ENCODE results near the gene TCF19. TPM values are rescaled to one million over a fixed set of nuclear protein-coding genes. Genes with fewer than 3 reads are reported as not detected.

The TCF19 gene
- total RNA-seq, 6 experiments from 2014 or later = 0.42 to 4.4 (median 1.3) TPM

DNA sequence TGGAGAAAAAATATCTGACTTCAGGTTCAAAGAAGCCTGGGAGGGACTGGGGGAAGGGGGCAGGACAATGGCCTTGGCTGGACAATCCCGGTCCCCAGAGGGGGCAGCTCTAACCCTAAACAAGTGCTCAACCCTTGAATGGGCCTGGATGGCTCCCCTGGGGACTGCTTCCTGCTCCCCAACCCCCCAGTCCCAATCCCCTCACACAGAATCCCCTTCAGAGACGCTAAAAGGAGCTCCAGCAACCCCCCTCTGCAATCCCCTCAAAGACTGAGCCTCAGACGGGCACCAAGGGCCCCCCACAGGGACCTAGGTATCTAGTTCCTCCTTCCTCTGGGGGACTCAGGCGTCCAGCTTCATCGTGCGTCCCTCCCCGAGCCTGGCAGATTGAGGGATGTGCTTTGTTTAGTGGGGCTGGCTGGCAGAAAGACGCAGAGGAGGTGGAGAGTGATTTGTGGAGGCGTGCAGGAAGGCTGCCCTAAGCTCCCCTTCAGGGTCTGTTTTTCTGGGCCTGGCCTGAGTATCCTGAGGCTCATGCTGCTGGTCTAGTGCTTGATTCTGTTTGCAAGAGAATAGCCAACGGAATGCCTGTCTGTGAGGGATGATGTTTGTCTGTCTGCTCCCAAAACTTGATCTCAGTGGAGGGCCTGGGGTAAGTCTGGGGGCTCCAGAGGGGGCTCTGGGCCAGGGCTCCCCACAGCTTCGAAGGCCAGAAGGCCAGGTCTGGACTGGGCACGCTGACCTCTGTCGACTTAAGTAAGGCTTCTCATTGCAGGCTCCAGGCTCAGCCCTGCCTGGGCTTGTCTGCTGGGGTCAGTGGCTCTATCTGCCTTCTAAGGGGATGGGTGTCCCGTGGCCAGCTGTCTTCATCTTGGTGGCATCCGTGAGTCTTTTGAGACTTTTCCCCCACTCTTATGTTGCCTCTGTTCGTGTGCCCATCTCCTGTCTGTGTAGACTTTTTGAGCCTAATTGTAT lies 13.8 kb downstream of the TCF19 start:
- intact Hi-C loops (cut with DNase I) = no loop called here
- WGBS (ENCODE audit: insufficient coverage, low coverage, low lambda C conversion rate, missing lambda C conversion rate) = 69% methylated on average over 2 of the region's 16 CpGs
- no peaks in the 10 kb centered on the region for H3K4me1 ChIP-seq

DNA sequence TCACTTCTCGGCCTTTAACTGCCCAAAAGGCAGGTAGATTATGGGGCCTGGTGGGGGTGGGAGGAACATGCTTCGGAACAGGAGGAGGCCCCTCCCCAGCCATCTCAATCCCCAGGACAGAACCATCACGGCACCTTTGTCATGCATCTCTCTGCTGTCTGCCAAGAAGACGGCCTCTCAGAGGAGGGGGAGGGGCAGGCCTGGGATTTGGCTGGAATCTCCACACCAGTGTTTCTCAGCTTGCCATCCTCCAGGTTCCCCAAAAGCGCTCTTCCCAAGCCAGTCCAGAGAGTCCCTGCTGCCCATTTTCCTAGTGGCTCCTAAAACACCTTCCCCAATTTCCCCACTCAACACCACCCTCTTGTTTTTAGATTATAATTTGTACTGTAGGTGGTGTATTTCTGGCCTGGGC lies 14.6 kb downstream of the TCF19 start:
- ATAC-seq = no peak
- no peaks in the 10 kb centered on the region for H3K27me3 ChIP-seq
- no peak for DNase-seq
- no peaks in the 10 kb centered on the region for H3K36me3 ChIP-seq
- TF ChIP-seq POLR2A (IDR thresholded peaks at IDR 0.05) = no peak
- TF ChIP-seq, protein P1, sequence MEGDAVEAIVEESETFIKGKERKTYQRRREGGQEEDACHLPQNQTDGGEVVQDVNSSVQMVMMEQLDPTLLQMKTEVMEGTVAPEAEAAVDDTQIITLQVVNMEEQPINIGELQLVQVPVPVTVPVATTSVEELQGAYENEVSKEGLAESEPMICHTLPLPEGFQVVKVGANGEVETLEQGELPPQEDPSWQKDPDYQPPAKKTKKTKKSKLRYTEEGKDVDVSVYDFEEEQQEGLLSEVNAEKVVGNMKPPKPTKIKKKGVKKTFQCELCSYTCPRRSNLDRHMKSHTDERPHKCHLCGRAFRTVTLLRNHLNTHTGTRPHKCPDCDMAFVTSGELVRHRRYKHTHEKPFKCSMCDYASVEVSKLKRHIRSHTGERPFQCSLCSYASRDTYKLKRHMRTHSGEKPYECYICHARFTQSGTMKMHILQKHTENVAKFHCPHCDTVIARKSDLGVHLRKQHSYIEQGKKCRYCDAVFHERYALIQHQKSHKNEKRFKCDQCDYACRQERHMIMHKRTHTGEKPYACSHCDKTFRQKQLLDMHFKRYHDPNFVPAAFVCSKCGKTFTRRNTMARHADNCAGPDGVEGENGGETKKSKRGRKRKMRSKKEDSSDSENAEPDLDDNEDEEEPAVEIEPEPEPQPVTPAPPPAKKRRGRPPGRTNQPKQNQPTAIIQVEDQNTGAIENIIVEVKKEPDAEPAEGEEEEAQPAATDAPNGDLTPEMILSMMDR (IDR thresholded peaks at IDR 0.05) = no peak
- H3K27ac ChIP-seq = no peak overlapping the region
- no peaks in the 10 kb centered on the region for H3K4me1 ChIP-seq
- no peaks in the 10 kb centered on the region for H3K9me3 ChIP-seq
- intact Hi-C loops (cut with DNase I) = no loop called here
- 77% methylated on average over 3 of the region's 5 CpGs for WGBS (ENCODE audit: insufficient coverage, low coverage, low lambda C conversion rate, missing lambda C conversion rate)
- no peak overlapping the region for H3K4me3 ChIP-seq

More for the DNA sequence above, 13.8 kb downstream of the TCF19 start:
- DNase-seq = no peak
- Histone ChIP-seq H3K4me3 (no peak overlapping the region), H3K27me3 (no peaks in the 10 kb centered on the region), H3K27ac (no peak overlapping the region), H3K9me3 (no peaks in the 10 kb centered on the region), H3K36me3 (no peaks in the 10 kb centered on the region)
- no peak for ATAC-seq
- TF ChIP-seq, protein P1 (IDR thresholded peaks at IDR 0.05) = no peak
- TF ChIP-seq POLR2A (IDR thresholded peaks at IDR 0.05) = no peak

DNA sequence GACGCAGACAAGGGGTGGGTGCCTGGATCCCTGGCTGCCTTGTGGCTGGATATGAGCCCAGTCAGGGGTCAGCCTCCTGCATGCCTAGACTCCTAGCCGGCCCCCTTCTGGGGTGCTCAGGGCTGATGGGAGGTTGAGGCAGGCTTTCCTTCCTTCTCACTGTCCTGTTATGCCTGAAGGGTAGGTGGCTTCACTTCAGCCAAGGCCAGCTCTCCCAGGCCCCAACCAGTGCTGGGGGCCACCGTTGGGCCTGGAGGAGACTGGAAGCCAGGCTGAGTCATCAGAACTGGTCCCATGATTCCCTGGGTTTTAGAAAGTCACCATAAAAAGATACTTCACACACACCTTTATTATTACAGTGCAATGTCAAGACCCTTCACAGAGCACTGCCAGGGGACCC lies 15.0 kb downstream of the TCF19 start:
- Histone ChIP-seq H3K4me3 (no peak overlapping the region), H3K36me3 (no peaks in the 10 kb centered on the region), H3K4me1 (no peaks in the 10 kb centered on the region), H3K27me3 (no peaks in the 10 kb centered on the region), H3K9me3 (no peaks in the 10 kb centered on the region), H3K27ac (no peak overlapping the region)
- intact Hi-C loops (cut with DNase I) = no loop called here
- WGBS (ENCODE audit: insufficient coverage, low coverage, low lambda C conversion rate, missing lambda C conversion rate) = 60% methylated on average over 1 of the region's 3 CpGs
- no peak for ATAC-seq
- no peak for DNase-seq
- no peak for TF ChIP-seq POLR2A (IDR thresholded peaks at IDR 0.05)
- TF ChIP-seq, protein P1 (IDR thresholded peaks at IDR 0.05) = no peak

DNA sequence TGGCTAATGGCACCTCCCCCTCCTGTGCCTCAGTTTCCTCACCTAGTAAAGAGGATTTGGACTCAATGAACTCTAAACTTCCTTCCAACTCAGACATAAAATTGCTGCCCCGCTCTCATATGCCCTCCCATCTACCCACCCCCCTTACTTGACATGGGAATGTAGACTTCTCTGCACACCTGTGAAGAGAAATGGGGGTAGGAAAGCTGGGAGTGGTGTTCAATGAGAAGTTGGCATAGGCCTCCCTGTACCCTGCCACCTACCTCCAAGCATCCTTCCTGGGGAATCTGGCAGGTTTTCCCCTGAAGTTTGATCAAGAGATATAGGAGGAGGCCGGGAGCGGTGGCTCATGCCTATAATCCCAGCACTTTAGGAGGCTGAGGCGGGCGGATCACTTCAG lies 16.0 kb downstream of the TCF19 start:
- Histone ChIP-seq H3K4me1 (no peaks in the 10 kb centered on the region), H3K27ac (no peak overlapping the region), H3K36me3 (no peaks in the 10 kb centered on the region), H3K4me3 (no peak overlapping the region), H3K27me3 (no peaks in the 10 kb centered on the region), H3K9me3 (no peaks in the 10 kb centered on the region)
- no peak for DNase-seq
- TF ChIP-seq POLR2A (IDR thresholded peaks at IDR 0.05) = no peak
- TF ChIP-seq, protein P1 (IDR thresholded peaks at IDR 0.05) = no peak
- intact Hi-C loops (cut with DNase I) = no loop called here
- ATAC-seq = no peak
- 100% methylated on average over 1 of the region's 5 CpGs for WGBS (ENCODE audit: insufficient coverage, low coverage, low lambda C conversion rate, missing lambda C conversion rate)

All from right lobe of liver (tissue), 6 donors.